Stimulated activated CD8-positive, alpha-beta memory T cell treated with anti-CD3 and anti-CD28 coated beads, Interleukin-7, amount 100 ng/mL, for 1 hour (primary cell): ENCODE data around the gene SMARCC1.

Experiments used
- DNase-seq, 2 donors: peaks; one replicate each; pipeline ENCODE4 v3.0.0-alpha.2; 2020; ENCODE audit warnings: low read depth in 2 of 2

Gene SMARCC1

DNA sequence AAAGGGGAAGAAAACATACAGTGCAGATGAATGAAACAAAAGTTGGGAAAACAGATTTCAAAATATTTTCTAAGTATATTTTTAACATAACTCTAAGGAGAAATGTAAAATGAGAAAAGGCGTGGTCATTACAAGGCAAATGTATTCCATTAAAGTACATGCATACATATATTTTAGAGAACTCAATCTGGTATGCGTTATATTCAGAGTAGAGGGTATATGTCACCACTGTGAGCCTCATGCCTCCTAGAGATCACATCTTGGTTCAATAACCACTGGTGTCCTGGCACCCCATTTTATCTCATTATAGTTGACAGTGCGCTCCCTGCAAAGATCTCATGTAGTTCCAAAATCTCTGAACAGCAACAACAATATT lies 77.5 kb downstream of the SMARCC1 start:
- no peak for DNase-seq

DNA sequence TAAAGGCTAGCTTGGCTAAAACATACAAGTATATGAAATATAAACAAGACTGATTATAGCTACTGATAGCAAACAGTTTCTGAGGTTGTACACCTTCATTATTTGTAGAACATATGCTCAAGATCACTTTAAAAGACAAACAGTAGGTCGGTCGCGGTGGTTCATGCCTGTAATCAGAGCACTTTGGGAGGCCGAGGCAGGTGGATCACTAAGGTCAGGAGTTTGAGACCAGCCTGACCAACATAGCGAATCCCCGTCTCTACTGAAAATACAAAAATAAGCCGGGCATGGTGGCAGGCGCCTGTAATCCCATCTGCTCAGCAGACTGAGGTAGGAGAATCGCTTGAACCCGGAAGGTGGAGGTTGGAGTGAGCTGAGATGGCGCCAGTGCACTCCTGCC lies 80.3 kb downstream of the SMARCC1 start:
- no peak for DNase-seq

DNA sequence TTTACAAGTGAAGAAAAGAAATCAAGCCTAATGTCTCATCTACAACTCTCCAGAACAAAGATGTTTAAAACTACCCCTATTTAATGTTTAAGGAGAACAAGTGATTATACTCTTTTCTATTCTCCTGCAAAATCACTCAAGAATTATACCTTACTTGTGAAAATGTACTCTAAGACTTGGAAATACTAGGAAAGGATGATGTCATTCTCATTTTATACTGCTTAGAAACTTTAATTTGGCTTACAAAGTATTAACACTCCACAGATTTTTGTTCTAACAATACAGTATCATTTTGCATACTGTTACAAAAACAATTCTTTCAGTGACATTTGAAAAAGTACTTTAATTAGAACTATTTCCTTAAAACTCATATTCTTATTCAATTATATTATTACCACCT lies 89.5 kb downstream of the SMARCC1 start:
- DNase-seq: no peak

GRCh38 chr3:47688488-47688887 lies 93.2 kb downstream of the SMARCC1 start:
- DNase-seq: no peak

GRCh38 chr3:47685037-47685436 lies 96.7 kb downstream of the SMARCC1 start:
- DNase-seq: no peak

GRCh38 chr3:47681016-47681415 lies 100.7 kb downstream of the SMARCC1 start:
- no peak for DNase-seq

DNA sequence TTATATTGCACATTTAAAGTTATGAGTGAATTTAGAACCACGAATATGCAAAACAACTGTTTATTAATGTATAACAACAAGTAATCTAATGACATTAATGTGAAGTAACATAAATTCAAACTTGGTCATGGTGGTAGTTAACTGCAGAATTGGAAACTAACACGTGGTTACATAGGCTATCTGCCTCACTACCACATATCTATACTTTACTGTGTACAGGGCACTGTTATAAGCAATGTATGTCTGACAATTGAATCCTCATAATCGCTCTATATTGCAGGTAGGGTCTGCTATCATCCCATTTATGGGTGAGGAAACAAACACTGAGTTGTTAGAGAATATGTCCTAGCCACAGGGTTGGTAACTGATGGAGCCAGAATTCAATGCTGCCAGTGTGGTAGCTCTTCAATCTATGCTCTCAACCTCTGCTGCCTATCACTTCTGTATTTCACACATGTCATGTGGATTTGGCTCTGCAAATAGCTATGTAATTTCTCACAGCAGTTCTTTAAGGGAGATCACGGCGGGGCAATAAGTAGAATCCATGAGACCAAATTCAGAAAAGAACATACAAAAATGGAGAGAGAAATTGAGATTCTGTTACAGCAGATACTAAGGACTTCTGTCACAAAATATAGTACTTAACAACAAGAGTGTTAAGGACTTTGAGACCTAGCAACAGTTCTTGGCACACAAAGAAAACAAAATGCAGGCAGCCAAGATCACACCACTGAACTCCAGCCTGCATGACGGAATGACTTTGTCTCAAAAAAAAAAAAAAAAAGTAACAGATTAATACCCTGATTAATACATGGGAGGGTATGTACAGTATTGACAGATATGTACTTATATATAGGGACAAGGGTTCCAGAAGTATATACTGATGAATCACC lies 103.0 kb downstream of the SMARCC1 start:
- no peak for DNase-seq

- no peak for DNase-seq
Observed at GRCh38 chr3:47669026-47669749, 112.5 kb downstream of the SMARCC1 start.

DNA sequence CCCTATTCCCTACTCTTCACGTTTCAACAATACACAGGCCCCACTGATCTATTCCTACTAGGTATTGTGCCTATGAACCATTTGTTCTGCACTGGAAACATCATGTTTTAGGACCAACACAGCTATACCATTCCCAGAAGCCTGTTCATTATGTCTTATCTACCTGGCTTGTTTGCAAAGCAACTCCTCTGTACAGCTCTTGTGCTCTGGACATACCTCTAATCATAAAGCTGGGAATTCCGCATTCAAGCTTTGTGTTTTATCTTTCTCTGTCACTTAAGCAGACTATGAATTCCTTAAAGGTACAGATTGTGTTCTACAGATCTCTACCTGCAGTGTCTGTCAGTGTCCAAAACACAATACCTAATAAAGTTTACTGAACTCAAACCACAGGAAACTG lies 115.6 kb downstream of the SMARCC1 start:
- DNase-seq: no peak

- DNase-seq: no peak
Observed at GRCh38 chr3:47664519-47664918, 117.2 kb downstream of the SMARCC1 start.

- no peak for DNase-seq
Observed at GRCh38 chr3:47663630-47664240, 118.0 kb downstream of the SMARCC1 start.

DNA sequence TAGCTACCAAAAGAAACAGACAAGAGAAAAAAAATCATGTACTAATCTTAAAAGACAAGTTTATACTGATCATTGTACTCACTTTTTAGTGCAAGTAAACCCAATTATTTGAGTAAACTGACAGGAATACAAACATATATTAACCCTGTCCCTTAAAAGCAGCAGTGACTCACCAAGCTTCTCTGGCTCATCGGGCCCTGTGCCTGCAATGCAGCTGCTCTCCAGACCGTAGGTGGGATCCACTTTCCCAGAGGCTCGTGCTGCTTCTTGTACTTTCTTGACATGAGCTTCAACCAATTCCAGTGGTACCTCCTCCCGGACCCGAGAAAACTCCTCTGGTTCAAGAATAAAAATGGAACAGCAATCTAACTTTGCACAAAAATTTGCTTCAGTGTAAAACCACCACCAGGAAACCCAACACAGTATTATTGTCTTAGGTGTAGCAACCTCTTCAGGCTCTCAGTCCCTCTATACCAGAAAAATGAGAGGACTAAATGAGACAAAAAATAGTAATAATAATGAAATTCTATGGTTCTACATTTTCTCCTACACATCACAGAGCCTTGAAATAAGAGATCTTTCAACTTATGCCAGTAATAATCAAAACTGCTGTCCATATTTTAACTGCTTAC lies 120.5 kb downstream of the SMARCC1 start:
- no peak for DNase-seq

GRCh38 chr3:47658444-47658843 lies 123.2 kb downstream of the SMARCC1 start:
- no peak for DNase-seq

DNA sequence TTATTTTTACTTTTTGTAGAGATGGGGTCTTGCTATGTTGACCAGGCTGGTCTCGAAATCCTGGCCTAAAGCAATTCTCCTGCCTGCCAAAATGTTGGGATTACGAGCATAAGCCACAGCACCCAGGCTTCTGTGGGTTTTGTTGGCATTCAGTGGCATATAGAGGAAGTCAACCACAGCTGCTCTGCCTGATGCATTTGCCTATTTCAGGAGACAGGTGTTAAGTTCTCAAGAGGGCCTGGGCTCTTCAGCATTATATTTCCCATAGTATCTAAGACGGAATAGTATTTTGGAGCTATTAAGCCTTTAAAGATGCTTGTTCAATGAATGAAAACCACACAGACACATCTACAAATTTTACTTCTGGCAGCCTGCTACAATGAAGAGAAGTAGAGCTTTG lies 129.6 kb downstream of the SMARCC1 start:
- no peak for DNase-seq

GRCh38 chr3:47650294-47650693 lies 131.4 kb downstream of the SMARCC1 start:
- DNase-seq: no peak

GRCh38 chr3:47647550-47647949 lies 134.1 kb downstream of the SMARCC1 start:
- no peak for DNase-seq

GRCh38 chr3:47646362-47646761 lies 135.3 kb downstream of the SMARCC1 start:
- no peak for DNase-seq

GRCh38 chr3:47645551-47645950 lies 136.1 kb downstream of the SMARCC1 start:
- DNase-seq: no peak

DNA sequence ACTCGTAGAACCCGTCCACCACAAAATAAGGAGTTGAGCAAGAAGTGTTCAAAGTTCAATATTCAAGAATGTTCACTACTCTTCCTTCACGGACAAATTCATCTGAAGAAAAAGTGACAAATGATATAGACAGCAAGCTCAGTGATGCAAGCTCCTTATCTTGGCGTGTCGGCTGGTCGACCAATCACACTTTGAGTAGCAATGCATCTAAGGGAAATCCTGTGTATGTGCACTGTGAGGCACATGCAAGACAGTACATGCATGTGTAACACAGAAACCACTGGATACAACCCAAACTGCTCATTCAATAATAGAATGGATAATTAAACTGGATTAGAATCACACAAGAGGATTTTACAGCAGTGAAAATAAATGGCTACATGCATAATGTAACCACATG lies 138.6 kb downstream of the SMARCC1 start:
- DNase-seq: no peak

DNA sequence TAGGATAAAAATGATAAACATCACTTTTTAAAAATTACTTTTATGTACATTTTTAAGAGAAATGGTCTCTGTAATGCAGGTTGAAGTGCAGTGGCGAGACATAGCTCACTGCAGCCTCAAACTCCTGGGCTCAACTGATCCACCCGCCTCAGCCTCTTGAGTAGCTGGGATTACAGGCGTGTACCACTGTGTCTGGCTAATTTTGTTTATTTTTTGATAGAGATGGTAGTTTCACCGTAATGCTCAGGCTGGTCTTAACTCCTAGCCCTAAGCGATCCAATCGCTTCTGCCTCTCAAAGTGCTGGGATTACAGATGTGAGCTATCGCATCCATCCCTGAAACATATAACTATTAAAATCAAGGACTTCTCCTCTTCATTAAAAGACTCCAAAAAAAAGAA lies 140.0 kb downstream of the SMARCC1 start:
- no peak for DNase-seq

DNA sequence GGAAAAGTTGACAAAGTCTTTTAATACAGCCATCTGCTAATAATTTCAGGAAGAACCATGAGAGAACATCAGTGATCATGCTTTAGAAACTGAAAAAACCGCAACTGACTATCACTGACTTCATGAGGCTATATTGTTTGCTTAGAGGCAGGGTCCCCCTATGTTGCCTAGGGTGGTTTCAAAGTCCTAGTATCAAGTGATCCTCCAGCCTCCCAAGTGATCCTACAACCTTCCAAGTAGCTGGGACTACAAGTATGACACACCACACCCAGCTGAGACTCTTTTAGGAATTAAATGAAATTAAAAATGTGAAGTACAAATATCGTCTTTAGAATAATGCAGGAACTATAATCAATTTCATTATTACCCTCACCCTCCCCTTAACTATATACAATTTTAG lies 144.8 kb downstream of the SMARCC1 start:
- no peak for DNase-seq

DNA sequence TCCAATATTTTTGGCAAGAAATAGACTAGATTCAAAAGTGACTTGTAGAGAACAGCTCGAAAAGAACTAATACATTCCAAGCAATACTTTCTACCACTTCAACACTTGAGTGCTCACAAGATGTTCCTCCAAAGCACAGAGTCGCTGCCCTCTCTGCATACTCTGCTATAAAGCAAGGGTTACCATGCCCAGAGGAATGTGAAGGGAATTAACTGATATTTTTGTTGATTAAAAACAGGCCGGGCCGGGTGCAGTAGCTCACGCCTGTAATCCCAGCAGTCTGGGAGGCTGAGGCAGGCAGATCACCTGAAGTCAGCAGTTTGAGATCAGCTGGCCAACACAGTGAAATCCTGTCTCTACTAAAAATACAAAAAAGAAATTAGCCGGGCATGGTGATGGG lies 145.5 kb downstream of the SMARCC1 start:
- no peak for DNase-seq
